AG20443 (cell line): Measurements from ENCODE around the gene ZNF300.
"Not testable (repeated sequence)": the region's sequence is repeated elsewhere in the genome, so short reads cannot be mapped to it uniquely, and the experiment has no call there.

Source experiments
- DNase-seq: peaks from one replicate; pipeline ENCODE4 v3.0.0; 2012; ENCODE audit warnings: low spot score, mixed read lengths

Gene ZNF300

GRCh38 chr5:150845185-150845859, 59.5 kb downstream of the ZNF300 start:
- DNase-seq = not testable (repeated sequence)
